Left lobe of liver (tissue), 2 donors: ENCODE measurements around the gene ATP2B3. TPM values are rescaled to one million over a fixed set of nuclear protein-coding genes. Genes with fewer than 3 reads are reported as not detected.

Experiments used
- ATAC-seq: fragments of 200-7000 bp; cut with Tn5 transposase; one replicate; pipeline ENCODE4 v1.9.1; 2020; ENCODE audit warnings: mild to moderate bottlenecking, moderate library complexity
- DNase-seq: peaks from one replicate; pipeline ENCODE4 v3.0.0-alpha.2; 2020; ENCODE audit warnings: low spot score
- total RNA-seq: library from RNA; stranded (reverse); gene quantifications from one replicate; pipeline ENCODE4 v1.2.1, GENCODE V29; 2021
- donor health status: DM: no; HTN: no; CAD: no; lungs with moderate emphysema.
- donor health status: DM: no; HTN: yes; CAD: no.

ATP2B3 gene
- total RNA-seq: not detected

- ATAC-seq: no peak
- DNase-seq: no peak
Observed at GRCh38 chrX:153517423-153517822, at the start of gene ATP2B3. Gene ATP2B3 (plus strand): TSS chrX:153517642. CDS start chrX:153536248, 18,606 bp downstream.

GRCh38 chrX:153468008-153468580 is 49.3 kb upstream of the ATP2B3 start:
- no peak for DNase-seq
- no peak for ATAC-seq

DNA sequence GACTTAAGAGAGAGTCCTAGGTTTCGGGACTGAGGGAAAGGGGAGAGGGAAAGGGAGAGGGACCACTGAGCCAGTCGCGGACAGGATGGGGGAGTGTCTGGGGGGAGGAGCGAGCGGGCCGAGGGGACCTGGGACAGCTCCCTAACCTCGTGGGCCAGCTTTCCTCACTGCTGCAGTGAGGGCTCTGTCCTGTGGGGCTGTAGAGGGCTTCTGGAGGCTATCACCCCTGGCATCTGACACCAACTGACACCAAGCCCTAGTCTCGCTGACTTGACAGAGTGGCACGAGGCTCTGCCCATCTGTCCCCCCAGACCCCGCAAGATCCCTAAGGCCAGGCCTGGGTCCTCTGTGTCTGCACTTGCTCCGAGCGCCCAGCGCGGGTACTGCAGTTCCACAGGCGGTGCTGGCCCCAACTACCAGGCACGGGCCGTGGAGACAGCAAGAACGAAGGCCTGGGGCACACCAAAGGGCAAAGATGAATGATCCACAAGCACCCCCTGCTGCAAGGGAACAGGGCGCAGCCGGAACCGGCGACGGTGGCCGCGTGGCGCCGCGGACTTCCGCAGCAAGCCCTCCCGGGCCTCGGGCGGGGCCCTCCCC is 47.5 kb upstream of the ATP2B3 start:
- peak; percentile 36 for ATAC-seq
- DNase-seq: no peak

DNA sequence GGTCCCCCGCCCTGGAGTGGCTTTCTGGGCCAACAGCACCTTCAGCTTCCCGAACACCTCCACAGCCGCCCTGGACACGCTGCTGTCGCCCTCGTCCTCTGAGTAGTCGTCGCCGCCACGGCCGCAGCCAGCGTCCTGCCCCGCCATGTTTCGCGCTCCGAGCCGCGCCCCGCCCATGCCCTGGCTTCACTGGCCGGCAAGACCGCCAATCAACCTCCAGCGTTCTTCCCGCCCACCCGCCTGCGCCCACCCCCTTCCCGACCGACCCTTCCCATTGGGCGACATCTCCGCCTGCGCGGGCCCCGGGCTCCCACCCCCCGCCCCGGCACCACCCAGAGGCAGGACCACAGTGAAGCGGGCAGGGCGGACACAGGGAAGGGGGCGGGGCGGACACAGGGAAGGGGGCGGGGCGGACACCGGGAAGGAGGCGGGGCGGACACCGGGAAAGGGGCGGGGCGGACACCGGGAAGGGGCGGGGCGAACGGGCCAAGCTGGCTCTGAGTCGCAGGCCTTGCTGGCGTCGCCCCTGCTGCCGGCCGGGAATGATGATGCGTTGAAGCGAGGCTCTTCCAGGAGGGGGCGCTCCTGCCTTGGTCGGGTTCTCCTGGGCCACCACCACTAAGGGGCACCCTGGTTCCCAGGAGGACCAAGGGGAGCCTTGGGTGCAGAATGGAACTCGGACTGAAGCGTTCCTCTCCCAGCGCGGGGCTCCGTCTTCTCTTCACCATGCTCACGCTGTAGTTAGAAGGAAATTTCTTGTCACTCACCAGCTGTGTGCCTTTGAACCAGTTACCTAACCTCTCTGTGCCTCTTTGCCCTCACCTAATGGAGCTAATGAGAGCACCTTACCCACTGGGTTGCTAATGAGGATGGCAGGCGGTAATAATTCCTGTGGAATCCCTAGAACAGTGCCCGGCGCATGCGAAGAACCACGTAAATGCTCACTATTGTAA is 46.8 kb upstream of the ATP2B3 start, which contains the start of gene HAUS7:
Gene HAUS7 (minus strand): TSS at position 166 of the 953 bp plus-strand sequence. CDS start 19 bp downstream, at position 147.
- DNase-seq (peak; percentile 84), ATAC-seq (peak; percentile 91)

- no peak for ATAC-seq
- no peak for DNase-seq
Observed at GRCh38 chrX:153471663-153472280, 45.7 kb upstream of the ATP2B3 start.

- ATAC-seq: no peak
- no peak for DNase-seq
Observed at GRCh38 chrX:153473126-153473525, 44.3 kb upstream of the ATP2B3 start.

GRCh38 chrX:153474266-153474665 is 43.2 kb upstream of the ATP2B3 start:
- ATAC-seq (no peak), DNase-seq (no peak)

- DNase-seq: peak; percentile 49
- ATAC-seq: no peak
Observed at GRCh38 chrX:153474718-153475117, 42.7 kb upstream of the ATP2B3 start.

- ATAC-seq: no peak
- DNase-seq: no peak
Observed at GRCh38 chrX:153475271-153475670, 42.2 kb upstream of the ATP2B3 start.

DNA sequence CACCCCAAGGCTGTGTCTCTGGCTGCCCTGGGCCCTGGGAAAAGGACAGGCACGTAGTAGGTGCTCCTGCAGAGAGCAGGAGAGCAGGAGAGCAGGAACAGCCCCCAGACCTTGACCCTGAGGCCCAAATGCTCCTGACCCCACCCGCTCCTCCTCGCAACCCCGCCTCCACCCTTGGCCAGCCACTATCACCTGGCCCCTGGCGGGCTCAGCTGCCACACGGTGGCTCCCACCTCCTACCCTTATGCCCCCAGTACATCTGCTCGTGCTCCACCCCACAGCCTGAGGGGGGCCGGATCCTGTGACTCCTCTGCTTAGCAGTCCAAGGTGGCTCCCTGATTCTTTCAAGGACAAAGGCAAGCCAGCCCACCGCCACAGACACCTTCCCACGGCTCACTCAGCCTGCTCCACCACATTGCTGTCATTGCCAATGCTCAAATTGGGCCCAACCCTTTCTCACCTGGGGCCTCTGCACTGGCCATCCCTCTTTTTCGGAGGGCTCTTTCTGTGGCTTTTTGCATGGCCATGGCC is 41.6 kb upstream of the ATP2B3 start:
- no peak for ATAC-seq
- no peak for DNase-seq

GRCh38 chrX:153476666-153477363 is 40.6 kb upstream of the ATP2B3 start:
- DNase-seq: no peak
- ATAC-seq: peak; percentile 30

DNA sequence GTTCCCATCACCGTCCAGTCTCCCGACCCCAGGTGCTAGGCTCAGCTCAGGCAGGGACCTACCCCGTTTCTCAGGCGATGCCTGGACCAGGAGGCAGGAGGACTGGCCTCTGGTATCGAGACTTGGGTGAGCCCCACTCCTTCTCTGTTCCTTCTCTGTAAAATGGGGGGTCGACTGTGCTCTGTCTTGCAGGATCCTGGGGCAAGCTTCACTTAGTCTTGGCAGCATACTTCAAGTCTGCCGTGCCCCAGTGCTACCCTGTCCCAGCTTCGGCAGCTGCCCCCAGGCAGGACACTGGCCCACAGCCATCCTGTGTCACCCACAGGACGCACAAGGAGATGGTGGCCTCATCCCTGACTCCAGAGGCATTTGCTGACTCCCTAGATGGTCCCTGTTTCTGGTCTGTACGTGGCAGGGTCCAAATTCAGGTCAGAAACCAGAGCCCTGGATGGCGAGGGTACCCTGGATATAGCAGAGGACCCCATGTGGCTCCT is 40.0 kb upstream of the ATP2B3 start:
- DNase-seq (no peak), ATAC-seq (no peak)

- no peak for ATAC-seq
- DNase-seq: no peak
Observed at GRCh38 chrX:153477901-153478300, 39.5 kb upstream of the ATP2B3 start.

DNA sequence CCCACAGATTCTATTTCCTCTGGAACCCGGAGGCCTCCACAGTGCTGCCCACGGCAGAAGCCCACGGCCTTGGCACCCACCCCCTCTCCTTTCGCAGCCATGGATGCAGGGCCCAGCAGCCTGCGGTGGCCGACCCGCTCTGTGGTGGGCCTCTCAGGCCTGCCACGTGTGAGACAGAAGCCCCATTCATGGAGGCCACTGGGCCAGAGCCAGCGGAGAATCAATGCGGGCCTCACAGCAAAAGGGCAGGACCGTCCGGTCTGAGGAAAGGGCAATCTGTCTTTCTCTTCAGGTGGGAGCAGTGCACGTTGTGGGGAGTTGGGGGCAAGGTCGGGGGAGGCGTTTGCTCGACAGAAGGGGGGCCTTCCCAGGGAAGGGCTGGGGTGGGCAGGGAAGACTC is 38.7 kb upstream of the ATP2B3 start:
- ATAC-seq (no peak), DNase-seq (no peak)

- DNase-seq (no peak), ATAC-seq (no peak)
Observed at GRCh38 chrX:153481043-153481442, 36.4 kb upstream of the ATP2B3 start.

DNA sequence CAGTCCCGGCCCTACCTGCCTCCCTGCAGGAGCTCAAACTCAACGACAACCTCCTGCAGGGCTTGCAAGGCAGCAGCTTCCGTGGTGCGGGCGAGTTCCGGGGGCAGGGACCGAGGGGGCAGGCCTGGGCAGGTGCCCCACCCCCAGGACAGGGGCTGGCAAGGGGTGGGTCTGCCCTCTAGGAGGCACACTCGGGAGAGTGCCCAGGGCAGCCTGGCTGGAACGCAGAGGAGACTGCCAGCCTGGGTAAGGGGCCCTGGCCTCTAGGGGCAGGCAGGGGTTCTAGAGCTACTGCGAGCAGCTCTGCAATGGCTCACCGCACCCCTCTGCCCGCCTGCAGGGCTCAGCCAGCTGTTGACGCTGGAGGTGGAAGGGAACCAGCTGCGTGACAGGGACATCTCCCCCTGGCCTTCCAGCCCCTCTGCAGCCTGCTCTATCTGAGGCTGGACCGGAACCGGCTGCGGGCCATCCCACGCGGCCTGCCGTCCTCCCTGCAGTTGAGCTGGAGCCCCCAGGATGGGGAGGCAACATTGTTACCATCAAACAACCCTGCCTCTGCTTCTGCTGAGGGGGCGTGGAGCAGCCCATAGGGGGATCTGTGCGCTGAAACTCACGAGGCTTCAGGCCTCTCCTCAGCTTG is 34.9 kb upstream of the ATP2B3 start:
- DNase-seq (no peak), ATAC-seq (no peak)

- ATAC-seq: no peak
Observed at GRCh38 chrX:153485396-153486080, 31.9 kb upstream of the ATP2B3 start.

DNA sequence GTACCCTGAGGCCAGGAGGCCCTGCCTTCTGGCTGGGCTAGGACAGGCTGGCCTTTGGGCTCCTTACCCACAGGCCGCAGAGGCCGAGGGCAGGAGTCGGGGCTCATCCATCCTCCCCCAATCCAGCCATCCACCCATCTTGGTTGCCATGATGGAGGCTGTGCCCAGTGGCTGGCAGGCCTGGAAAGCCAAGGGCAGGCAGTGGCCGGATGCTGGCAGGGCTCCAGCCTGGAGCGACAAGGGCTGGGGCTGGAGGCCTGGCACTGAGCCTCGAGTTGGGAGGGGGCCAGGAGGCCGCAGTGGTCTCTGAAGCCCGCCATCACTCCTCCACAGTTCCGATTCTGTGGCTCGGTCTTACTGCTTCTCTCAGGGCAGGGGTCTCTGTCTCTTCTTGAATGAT is 31.3 kb upstream of the ATP2B3 start:
- no peak for ATAC-seq
- no peak for DNase-seq

More at GRCh38 chrX:153485396-153486080, 31.9 kb upstream of the ATP2B3 start:
- no peak for DNase-seq

- peak; percentile 59 for ATAC-seq
Observed at GRCh38 chrX:153487590-153488071, 29.8 kb upstream of the ATP2B3 start.

More at GRCh38 chrX:153487590-153488071, 29.8 kb upstream of the ATP2B3 start:
- peak; percentile 47 for DNase-seq
